SKM-1 (cell line): Measurements from ENCODE around the gene CLEC3B.
A peak's percentile ranks its signal among the peaks of the same experiment; 100 is the strongest.
"Not testable (repeated sequence)": the region's sequence is repeated elsewhere in the genome, so short reads cannot be mapped to it uniquely, and the experiment has no call there.

ENCODE experiments used
- DNase-seq: peaks from one replicate; lab custom pipeline; 2025; ENCODE audit not compliant: unreplicated experiment; lab: John Stamatoyannopoulos, UW

Gene CLEC3B

DNA sequence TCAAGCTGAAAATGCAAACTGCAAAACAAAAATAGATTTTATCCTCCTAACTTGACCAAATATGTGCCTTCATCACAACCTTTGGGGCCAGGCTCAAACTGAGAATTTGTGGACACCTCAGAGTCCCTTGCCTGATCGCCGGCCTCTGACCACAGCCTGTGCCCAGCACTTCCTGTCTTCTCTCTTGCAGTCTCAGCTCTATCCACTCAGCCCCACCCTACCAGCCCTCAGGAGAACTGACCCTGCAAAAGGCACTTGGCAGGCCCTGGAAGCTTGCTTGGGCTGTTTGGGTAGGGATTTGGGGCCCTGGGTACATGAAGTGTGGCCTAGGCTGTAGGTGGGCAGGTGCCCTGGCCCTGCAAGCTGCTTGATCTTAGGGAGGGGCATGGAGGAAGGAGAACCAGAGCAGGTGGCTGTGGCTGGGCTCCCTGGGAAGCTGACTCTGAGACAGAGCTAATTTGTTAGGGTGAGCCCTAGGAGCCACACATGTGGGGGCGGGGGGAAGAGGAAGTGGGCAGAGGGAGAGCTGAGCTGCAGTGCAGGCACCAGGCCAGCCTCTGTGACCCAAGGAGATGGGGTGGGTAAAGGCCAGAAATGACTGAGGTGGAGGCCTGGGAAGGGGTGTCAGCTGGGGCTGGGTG lies 8.6 kb downstream of the CLEC3B start:
- peak; percentile 81 for DNase-seq

DNA sequence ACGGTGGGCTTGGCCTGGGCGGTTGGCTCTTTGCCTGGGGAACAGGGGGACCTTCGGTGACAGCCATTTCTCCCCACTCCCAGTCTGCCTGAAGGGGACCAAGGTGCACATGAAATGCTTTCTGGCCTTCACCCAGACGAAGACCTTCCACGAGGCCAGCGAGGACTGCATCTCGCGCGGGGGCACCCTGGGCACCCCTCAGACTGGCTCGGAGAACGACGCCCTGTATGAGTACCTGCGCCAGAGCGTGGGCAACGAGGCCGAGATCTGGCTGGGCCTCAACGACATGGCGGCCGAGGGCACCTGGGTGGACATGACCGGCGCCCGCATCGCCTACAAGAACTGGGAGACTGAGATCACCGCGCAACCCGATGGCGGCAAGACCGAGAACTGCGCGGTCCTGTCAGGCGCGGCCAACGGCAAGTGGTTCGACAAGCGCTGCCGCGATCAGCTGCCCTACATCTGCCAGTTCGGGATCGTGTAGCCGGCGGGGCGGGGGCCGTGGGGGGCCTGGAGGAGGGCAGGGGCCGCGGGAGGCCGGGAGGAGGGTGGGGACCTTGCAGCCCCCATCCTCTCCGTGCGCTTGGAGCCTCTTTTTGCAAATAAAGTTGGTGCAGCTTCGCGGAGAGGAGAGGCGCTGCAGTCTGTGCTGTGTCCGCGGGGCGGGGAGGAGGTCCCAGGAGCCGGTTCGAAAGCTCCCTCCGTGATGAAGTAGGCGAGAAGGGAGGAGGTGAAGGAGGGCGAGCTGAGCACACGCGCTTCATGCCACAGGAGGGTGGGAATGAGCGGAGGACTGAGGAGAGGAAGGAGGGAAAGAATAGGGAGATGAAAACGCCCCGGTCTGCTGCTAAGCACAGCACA lies 9.6 kb downstream of the CLEC3B start:
- DNase-seq: no peak

DNA sequence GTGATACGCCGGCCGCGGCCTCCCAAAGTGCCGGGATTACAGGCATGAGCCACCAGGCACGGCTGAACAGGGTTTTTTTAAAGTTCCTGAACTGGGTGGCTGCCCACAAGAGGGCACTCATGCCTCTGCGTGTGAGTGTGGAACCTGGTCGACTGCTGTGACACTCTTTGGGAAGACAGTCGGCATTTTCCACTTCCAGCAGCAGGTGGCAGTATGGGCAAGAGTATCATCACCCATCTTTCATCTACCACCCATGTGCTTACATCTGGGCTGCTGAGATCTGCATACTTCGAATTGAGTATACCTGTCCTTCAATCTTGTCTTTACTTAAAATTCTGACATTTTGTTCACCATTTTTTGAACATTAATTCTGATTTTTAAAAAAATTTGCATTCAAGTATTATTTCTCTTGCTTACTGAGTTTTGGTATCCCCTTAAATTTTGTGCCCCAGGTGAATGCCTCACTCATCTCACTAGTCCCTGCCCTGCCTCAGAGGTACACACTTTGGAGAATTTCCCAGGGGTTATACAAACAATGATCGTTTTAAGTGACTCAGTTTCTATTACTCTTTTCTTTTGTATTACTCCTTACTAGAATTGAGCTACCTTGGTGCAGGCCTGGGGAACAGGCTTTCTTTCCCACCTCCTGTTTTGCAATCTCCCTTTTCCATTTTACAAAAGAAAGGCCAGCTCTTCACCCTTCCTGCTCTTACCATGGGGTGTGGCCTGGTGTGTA lies 11.8 kb downstream of the CLEC3B start:
- DNase-seq: peak; percentile 89

DNA sequence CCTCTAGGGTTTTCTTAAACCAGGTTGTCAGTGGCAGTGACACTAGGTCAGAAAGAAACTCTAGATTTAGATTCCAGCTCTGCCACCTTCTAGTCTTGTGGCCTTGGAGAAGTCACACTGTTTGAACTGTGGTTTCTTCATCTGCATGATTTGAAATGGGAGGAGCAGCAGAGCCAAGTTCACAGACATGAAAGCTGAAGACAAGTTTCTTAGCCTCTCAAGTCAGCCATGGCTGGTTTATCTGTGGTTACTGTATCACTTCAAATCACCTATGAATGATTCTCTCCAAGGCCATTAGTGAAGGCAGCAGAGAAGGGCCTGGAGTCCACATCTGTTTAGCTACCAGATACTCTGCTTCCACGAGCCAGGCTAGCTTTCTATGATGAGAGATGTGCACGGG lies 15.6 kb downstream of the CLEC3B start:
- DNase-seq: no peak

DNA sequence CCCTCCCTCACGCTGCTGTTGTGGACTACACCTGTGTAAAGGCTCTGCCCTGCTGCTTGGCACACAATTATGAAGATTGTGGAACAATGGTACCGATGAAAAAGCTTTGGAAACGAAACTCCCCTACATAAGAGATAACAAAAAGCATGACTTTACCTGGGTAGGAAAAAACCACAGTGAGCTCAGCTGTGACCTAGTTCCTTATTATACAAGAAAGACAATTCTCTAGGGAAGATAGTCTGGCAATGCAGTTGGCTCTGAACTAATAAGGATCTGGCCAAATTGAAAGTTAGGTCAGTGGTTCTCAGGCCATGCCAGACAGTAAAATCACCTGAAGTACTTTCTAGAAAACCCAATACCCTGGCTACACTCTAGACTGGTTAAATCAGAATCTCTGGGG lies 16.1 kb downstream of the CLEC3B start:
- DNase-seq: no peak

DNA sequence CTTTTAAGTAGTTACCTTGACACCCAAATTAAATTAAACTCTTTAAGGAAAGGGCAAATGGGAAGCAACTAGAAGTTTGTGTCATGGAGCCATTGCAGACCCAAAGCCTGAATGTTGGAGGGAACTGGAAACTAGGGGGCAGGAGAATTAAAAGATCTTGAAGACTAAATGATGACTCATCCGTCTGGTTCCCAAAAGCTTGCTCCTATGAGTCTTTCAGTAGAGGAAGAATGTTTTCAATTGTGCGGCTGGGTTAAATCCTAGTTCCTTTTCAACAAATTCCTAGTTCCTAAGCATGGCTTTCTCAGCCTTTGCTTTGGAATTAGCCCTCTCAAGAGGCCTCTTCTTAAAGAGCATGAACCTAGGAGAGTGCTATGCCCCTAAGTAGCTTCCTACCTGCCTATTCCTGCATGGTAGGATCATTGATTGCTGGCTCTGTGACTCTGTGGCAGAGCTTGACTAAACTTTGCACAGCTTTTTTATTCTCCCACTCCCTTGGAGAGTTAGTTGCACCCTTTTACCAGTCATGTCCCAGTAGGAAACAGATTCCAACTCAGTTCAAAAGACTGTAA lies 17.7 kb downstream of the CLEC3B start:
- peak; percentile 60 for DNase-seq

DNA sequence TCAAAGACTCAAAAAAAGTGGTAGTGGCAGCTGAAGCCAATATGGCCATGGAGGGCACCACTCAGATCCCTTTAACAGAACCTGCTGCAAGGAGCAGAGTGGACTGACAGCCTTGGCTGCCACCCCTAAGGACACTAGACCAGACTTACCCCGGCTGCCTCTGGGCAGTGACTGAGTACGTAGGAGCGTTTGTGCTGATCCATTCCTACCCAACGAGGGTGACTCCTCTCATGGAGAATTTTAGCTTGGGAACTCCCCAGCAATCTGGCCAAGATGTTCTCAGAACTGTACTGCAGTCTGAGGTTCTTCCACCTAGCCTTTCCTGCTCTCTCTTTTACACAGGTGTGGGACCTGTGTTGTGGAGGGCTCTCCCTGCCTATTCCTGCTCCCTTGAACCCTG lies 22.1 kb downstream of the CLEC3B start:
- no peak for DNase-seq

DNA sequence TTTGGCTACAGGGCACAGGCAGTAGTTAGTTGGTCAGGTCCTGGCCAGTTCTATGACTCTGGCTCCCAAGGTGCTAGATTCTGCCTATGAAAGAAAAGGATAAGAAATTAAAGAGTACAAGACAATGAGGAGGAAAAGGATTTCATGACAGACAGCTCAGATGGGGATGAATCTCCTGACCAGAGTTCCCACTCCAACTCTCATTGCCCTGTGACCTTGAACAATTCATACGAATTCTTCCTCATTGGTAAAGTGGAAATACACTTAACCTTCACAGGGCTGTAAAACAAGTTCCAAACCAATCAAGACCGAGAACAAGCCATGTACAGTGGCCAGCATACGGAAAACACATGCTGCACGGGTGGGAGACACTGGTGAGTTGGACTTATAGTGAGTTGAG lies 23.7 kb downstream of the CLEC3B start:
- no peak for DNase-seq

DNA sequence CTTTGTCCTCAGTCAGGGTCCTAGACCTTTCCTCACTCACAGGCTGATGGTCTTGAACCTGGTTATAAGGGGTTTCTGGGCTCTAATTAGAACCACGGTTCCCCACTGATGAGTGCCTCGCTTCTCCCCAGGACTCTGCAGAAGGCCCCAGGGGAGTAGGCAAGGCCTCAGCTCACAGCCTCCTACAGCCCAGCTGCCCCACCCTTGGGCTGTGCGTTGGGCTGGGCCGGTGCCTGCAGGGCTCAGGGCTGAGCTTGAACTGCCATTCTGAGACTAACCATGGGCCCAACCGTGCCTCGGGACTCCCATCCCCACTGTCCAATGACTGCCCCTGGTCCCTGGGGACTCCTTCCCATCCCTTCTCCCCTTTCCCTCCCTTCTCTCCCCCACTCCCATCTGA lies 25.6 kb downstream of the CLEC3B start:
- DNase-seq: no peak

DNA sequence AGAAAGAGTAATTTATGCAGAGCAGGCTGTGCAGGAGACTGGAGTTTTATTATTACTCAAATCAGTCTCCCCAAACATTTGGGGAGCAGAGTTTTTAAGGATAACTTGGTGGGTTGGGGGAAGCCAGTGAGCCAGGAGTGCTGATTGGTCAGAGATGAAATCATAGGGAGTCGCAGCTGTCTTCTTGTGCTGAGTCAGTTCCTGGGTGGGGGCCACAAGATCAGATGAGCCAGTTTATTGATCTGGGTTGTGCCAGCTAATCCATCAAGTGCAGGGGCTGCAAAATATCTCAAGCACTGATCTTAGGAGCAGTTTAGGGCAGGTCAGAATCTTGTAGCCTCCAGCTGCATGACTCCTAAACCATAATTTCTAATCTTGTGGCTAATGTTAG lies 27.7 kb downstream of the CLEC3B start:
- not testable (repeated sequence) for DNase-seq

DNA sequence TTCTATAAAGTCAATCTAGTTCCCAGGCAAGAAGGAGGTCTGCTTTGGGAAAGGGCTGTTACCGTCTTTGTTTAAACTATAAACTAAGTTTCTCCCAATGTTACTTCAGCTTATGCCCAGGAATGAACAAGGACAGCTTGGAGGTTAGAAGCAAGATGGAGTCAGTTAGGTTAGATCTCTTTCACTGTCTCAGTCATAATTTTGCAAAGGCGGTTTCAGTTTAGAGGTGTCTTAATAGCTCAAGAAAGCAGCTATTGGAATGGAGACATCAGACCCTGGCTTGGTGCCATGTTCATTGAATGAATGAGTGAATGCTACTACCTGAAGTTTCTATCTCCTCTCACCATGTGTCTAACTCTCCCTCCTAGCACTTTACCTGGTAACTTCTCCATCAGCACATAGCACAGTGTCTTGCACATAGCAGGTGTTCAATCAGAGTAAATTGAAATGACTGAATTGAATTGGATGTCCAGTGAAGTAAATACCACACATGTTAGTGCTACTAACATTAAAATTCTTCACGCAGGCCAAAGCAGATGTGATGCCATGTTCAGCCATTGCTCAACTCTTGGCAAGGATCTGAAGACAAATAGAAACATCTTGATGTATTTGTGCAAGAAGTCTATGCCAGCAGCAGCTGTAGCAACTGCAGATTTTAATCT lies 28.2 kb downstream of the CLEC3B start:
- no peak for DNase-seq

DNA sequence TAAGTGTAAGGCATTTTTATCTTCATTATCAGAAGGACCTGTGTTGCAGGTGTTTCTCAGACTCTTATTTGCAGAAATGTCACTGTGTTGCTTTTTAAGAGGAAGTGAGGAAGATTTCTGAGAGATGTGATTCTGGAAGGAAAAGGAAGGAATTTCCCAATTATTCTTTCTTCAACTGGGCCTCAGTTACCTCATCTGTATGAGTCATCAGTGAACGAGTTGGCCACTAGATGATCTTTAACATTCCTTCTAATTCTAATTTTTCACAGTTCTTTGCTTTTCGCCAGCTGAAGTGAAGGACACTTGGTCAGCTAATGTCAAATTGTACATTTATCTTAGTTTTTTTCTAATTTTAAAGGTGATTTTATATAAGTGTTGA lies 28.9 kb downstream of the CLEC3B start:
- DNase-seq: peak; percentile 52

DNA sequence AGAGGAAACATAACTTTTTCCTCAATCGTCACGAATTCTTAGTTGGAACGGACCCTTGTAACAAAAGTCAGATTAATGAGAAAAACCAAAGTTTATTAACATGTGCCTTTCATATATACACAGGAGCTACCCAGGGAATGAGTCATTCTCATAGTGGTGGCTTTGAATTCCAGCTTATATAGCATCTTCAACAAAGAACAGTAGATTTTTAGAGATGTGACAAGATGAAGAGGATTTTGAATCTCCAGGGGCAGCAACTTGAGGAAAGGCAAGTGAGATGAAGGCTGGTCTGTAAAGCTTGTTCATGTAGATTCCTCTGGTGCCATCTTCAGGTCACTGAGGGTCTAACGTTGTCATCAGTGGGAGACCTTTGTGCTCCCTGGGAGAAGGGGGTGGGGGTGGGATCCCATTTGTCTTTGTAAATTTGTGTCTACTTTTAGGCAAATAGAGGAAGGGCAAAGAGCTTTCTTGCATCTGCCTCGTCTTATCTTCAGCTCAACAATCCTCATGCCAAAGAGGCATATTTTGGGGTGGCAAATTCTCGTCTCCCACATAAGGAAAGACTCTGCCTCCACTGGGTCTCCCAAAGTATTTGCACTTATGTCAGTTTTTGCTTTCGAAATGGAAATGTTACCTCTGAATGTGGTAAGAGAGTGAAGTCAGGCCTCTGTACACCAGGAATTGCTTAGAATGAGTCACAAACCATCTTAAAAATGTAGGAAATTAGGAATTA lies 29.5 kb downstream of the CLEC3B start:
- no peak for DNase-seq

DNA sequence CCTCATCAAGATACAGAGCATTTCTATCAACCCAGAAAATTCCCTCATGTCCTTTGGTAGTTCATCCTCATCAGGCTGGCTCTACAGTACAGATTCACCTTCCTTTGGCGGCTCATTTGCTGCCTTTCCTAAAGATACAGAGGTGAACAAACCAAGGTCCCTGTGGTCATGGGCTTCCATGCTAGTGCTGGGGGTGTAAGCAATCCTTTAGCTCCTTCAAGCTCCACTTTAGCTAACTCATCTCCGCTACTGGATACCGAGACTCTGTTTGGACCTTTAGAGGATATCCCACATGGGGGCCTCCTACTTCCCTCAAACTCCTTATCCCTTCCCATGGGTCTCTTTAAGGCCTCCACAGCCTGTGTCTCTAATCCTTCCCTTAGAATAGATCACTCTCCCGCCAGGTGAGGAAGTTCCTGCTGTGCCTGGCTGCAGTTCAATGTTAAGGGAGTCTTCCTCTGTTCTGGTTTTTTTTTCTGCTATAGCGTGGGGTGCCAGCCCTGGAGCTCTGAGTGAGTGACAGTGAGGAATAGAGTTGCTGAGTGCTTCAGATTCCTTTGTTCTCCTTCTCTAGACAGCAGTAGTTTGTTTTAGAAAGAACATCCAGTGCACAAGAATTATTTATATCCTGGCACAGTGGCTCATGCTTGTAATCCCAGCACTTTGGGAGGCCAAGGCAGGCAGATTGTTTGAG lies 30.7 kb downstream of the CLEC3B start:
- DNase-seq: no peak

DNA sequence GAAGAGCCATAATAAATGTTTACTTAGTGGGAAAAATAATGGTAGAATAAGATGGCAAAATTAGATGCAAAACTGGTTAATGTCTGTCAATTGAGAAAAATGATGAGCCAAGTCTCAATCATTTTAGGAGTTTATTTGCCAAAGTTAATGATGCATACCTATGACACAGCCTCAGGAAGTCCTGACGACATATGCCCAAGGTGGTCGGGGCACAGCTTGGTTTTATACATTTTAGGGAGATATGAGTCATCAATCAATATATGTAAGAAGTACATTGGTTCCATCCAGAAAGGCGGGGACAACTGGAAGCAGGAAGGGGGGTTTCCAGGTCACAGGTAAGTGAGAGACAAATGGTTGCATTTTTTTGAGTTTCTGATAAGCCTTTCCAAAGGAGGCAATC lies 31.5 kb downstream of the CLEC3B start:
- no peak for DNase-seq

DNA sequence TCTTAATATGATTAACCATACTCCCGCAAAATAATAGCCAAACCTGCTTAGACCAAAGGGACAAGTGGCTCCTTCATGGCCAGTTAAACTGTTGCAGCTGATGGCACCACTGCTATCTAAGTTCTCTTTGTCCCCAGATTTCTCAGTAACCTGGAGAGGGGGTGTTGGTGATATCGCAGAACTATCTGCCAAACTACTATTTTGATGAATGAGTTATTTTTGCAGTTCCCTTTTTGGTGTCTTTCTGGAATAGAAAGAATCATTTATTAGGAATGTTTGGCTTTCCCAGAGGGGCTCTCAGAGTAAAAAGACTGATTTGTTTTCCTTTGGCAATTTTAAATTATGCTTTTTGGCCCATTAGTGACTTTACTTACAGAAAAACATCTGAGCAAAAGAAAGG lies 33.0 kb downstream of the CLEC3B start:
- no peak for DNase-seq

DNA sequence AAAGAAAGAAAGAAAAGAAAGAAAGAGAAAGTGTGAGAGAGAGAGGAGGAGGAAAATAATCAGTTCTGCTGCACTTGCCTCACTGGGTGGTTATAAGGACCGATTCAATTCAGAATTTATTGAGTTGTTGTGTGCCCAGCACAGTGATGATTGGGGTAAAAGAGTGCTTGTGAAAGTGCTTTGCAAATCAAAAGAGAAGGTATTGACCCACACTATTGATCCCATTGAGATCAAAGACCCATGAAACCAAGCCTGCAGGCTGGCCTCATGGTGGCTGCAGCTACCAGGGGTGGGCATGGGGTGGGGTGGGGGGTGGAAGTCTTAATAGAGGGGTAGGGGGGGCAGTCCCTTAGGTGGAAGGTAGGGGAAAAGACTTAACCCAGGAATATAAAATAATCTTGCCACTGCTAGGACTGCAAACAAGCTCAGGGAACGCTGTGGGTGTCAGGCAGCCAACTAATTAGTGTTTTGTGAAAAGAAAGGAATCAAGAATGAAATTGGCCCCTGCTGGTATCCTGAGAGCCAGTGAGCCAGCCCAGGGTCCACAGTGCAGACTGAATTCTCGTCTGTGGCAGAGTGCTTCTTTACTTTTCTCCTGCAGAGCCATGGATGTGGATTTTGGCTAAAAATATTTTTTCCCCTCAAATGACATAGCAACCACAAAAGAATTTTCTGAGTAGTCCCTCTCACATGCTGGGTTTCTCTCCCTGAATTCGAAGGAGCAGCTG lies 34.2 kb downstream of the CLEC3B start:
- DNase-seq: no peak

DNA sequence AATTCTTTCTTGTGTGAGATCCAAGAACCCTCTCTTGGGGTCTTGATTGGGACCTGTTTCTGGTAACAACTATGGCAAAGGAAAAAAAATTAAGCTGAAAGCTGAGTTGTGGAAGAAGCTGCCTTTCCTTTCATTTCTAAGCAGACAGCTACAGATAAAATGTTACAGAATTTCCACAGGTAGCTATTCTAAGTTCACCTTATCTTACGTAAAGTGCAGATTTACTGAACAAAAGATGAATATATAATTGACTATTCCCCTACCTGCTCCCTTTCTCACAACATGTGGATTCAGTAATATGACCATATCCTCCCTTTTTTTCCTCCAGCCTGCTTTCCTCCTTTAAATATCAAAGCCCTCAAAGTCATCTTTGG lies 36.6 kb downstream of the CLEC3B start:
- DNase-seq: no peak
